ENCODE data around the gene STXBP1.

The STXBP1 gene

GRCh38 chr9:127739614-127740330 lies 127.7 kb downstream of the STXBP1 start:
- no peak for DNase-seq

DNA sequence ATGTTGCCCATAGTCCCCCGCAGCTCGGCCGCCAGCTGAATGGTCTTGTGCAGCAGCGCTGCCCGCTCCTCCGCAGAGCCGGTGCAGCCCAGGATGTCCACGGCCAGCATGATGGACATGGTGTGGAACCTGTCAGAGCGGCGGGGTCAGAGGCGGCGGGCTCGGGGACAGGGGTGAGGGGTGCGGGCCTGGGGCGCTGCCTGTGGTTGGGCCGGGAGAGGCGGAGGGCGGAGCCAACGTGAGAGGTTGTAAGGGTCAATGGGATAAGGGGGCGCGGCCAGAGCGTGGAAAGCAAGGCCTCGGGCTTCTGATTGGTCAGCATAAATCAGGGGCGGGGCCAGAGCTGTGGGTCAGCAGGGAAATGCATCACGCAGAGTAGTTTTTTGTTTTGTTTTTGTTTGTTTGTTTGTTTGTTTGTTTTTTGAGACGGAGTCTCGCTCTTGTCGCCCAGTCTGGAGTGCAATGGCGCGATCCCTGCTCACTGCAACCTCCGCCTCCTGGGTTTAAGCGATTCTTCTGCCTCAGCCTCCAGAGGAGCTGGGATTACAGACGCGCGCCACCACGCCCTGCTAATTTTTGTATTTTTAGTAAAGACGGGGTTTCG lies 129.9 kb downstream of the STXBP1 start:
- DNase-seq = no peak

Data from amniotic stem cell (primary cell).